Stimulated activated CD8-positive, alpha-beta memory T cell treated with anti-CD3 and anti-CD28 coated beads, Interleukin-7, amount 100 ng/mL, for 1 hour (primary cell): ENCODE data around the gene SOX2.
"Not testable (repeated sequence)": the region's sequence is repeated elsewhere in the genome, so short reads cannot be mapped to it uniquely, and the experiment has no call there.

Experiments used
- DNase-seq, 2 donors: peaks; one replicate each; pipeline ENCODE4 v3.0.0-alpha.2; 2020; ENCODE audit warnings: low read depth in 2 of 2

SOX2 gene

DNA sequence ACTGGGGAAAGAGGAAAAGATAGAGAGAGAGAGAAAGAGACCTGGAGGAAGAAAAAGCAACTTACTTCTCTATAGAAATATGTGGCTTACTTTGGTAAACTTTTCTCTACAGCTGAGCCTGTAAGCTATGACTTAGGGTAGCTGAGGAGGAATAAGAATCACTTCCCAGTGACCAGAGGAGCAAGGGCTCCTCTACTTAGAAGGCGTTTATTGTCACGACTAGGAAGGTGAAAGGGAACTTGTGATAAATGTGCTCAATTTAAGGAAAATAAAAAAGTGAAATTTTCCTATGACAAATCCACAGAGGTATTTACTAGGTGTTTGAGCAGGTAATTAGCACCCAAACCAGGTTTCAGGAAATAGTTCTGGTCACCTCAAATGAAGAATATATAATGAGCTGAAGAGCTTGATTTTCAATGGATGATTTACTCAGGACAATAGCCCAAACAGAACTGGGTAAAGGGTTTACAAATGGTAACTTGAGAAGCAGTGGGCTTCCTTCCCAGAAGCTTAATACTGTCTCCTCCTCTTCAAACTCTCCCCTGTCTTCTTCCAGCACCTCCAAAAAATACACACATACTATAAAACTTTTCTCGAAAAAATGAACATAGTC is 46.1 kb downstream of the SOX2 start:
- DNase-seq = no peak

DNA sequence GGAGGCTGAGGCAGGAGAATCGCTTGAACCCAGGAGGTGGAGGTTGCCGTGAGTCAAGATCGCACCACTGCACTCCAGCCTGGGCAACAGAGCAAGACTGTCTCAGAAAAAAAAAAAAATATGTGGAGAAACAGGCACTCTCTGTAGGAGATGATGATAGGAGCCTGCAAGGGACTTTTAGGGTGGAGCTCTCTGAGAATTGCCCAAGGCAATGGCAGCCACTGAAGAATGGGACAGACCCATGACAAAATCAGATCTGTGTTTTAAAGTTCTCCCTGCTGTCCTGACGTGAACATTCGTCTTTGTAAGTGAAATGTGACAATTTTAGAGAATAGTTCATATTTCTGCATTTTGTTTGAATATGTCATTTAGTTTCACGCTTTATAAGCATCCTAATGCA is 50.2 kb downstream of the SOX2 start:
- no peak for DNase-seq

DNA sequence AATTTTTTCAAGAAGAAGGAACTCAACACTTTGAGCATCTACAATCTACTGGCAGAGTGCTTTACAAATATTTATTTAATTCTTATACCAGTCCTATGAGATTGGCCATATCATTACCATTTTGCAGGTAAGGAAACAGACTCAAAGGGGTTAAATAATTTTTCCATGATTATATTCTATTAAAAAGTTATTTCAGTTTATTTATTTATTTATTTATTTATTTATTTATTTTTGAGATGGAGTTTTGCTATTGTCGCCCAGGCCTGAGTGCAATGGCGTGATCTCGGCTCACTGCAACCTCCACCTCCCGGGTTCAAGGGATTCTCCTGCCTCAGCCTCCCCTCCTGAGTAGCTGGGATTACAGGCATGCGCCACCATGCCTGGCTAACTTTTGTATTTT is 52.3 kb downstream of the SOX2 start:
- not testable (repeated sequence) for DNase-seq
